Measurements from ENCODE around the gene DBR1. TPM values are rescaled to one million over a fixed set of nuclear protein-coding genes. Genes with fewer than 3 reads are reported as not detected.

The DBR1 gene
- total and polyA plus RNA-seq, 9 of the 15 experiments (the other 6 are each of a cell fraction or from before 2014, with no cell fraction given): 2.7 to 14.1 (median 10.9) TPM

GRCh38 chr3:138195481-138195880 is 20.8 kb upstream of the DBR1 start:
- Histone ChIP-seq H3K36me3 (ENCODE audit: control insufficient read depth, insufficient read depth, low read length) (peaks cover 32% of the 10 kb centered on the region), H3K9ac (ENCODE audit: insufficient read depth in 1 of 2, low read depth in 2 of 2, low read length in 2 of 2) (no peak overlapping the region), H3K79me2 (ENCODE audit: control insufficient read depth, insufficient read depth, low read length) (peaks cover 90% of the 10 kb centered on the region), H3K27me3 (ENCODE audit: control insufficient read depth in 2 of 2, insufficient read depth in 2 of 2, low read length in 2 of 2) (no peaks in the 10 kb centered on the region), H3K4me1 (replicated peaks in 1 of 2; ENCODE audit: control insufficient read depth in 2 of 2, insufficient read depth in 2 of 2, low read length in 2 of 2) (peaks cover 9 to 18% of the 10 kb centered on the region in 2 experiments), H4K20me1 (replicated peaks; ENCODE audit: control insufficient read depth, insufficient read depth, low read length) (peaks cover 12% of the 10 kb centered on the region), H3K9me1 (ENCODE audit: control insufficient read depth, insufficient read depth, low read length) (no peaks in the 10 kb centered on the region), H2AFZ (ENCODE audit: low read depth, low read length) (no peak overlapping the region), H3K9me3 (replicated peaks; ENCODE audit: control insufficient read depth, insufficient read depth, low read depth, low read length) (no peaks in the 10 kb centered on the region), H3K4me3 (no peak overlapping the region), H3K27ac (ENCODE audit: extremely low read depth, low read depth, low read length) (no peak overlapping the region), H3K4me2 (ENCODE audit: insufficient read depth, low read length) (no peak overlapping the region)
- 79% methylated on average over 2 of the region's 2 CpGs for WGBS (ENCODE audit: insufficient coverage, low coverage, missing lambda C conversion rate)
- FAIRE-seq (no peak), DNase-seq (ENCODE audit: extremely low read depth in 1 of 4, low spot score in 3 of 4) (no peak), ATAC-seq (no peak)
- ChIA-PET CTCF (ENCODE audit: low intra/inter-chr PET ratio) (no interaction called here), POLR2A (no interaction called here)
- in situ Hi-C loops (cut with MboI): no loop called here
- no TSS peak for BruUV-seq (replicated peaks)
- TF ChIP-seq SRSF9 (IDR thresholded peaks at IDR 0.05; ENCODE audit: borderline replicate concordance, low read depth, low read length) (no peak), ZNF444 (CRISPR knock-in tag; IDR thresholded peaks at IDR 0.05) (no peak), ZNF436 (CRISPR knock-in tag; IDR thresholded peaks at IDR 0.05) (no peak)
- intact Hi-C loops (cut with micrococcal nuclease): no loop called here

GRCh38 chr3:138188013-138188730 is 13.5 kb upstream of the DBR1 start:
- DNase-seq (ENCODE audit: extremely low read depth in 1 of 4, low spot score in 3 of 4): peak; percentile 12 to 60 (median 34)
- TF ChIP-seq PML (IDR thresholded peaks at IDR 0.05; ENCODE audit: low read length) (no peak), SMARCA4 (IDR thresholded peaks at IDR 0.05) (0 out of 2 replicates have a peak, but pooled peaks have one; percentile 23), ZNF57 (CRISPR knock-in tag; IDR thresholded peaks at IDR 0.05) (no peak), RHOXF2B (CRISPR knock-in tag; conservative IDR thresholded peaks at IDR 0.05) (no peak), SAFB (IDR thresholded peaks at IDR 0.05; ENCODE audit: borderline replicate concordance, low read depth, low read length) (no peak), HDAC6 (IDR thresholded peaks at IDR 0.05; ENCODE audit: low read depth, low read length) (no peak), SREBF1 (IDR thresholded peaks at IDR 0.05; ENCODE audit: borderline replicate concordance, low read depth, low read length) (no peak), E2F4 (CRISPR knock-in tag; IDR thresholded peaks at IDR 0.05; ENCODE audit: low read depth) (no peak), CREM (IDR thresholded peaks at IDR 0.05; ENCODE audit: low read depth) (0 out of 2 replicates have a peak, but pooled peaks have one; percentile 12), BCOR (IDR thresholded peaks at IDR 0.05) (no peak), CBFA2T2 (conservative IDR thresholded peaks at IDR 0.05) (0 out of 2 replicates have a peak, but pooled peaks have one; percentile 7)

More at GRCh38 chr3:138188013-138188730, 13.5 kb upstream of the DBR1 start:
- CTCF ChIA-PET (ENCODE audit: low intra/inter-chr PET ratio): no interaction called here
- Histone ChIP-seq H2AFZ (ENCODE audit: low read depth, low read length) (peak overlapping the region; percentile 92; the same call in 1 of the 2 replicates), H3K79me2 (ENCODE audit: control insufficient read depth, insufficient read depth, low read length) (peaks cover 60% of the 10 kb centered on the region), H3K27ac (ENCODE audit: extremely low read depth, low read depth, low read length) (peak overlapping the region; percentile 97), H3K9ac (ENCODE audit: insufficient read depth in 1 of 2, low read depth in 2 of 2, low read length in 2 of 2) (peak overlapping the region; percentile 92 to 95), H3K9me1 (ENCODE audit: control insufficient read depth, insufficient read depth, low read length) (no peaks in the 10 kb centered on the region), H3K4me3 (peak overlapping the region; percentile 77), H3K9me3 (replicated peaks; ENCODE audit: control insufficient read depth, insufficient read depth, low read depth, low read length) (no peaks in the 10 kb centered on the region), H3K27me3 (ENCODE audit: control insufficient read depth in 2 of 2, insufficient read depth in 2 of 2, low read length in 2 of 2) (no peaks in the 10 kb centered on the region), H4K20me1 (replicated peaks; ENCODE audit: control insufficient read depth, insufficient read depth, low read length) (no peaks in the 10 kb centered on the region; the same call in 1 of the 2 replicates), H3K36me3 (ENCODE audit: control insufficient read depth, insufficient read depth, low read length) (peaks cover 30% of the 10 kb centered on the region), H3K4me2 (ENCODE audit: insufficient read depth, low read length) (peak overlapping the region; percentile 92), H3K4me1 (replicated peaks in 1 of 2; ENCODE audit: control insufficient read depth in 2 of 2, insufficient read depth in 2 of 2, low read length in 2 of 2) (peaks cover 0 to 14% of the 10 kb centered on the region in 2 experiments; a peak in 3 of 5 replicates)
- in situ Hi-C loops (cut with MboI): no loop called here
- WGBS (ENCODE audit: insufficient coverage, low coverage, missing lambda C conversion rate): 0% methylated on average over 12 of the region's 17 CpGs
- ATAC-seq (peak; percentile 70), FAIRE-seq (peak; percentile 75)
- intact Hi-C loops (cut with micrococcal nuclease): loop anchor here (10.0 kb wide), 1 partner anchor 727 kb away; no protein-coding TSS in a partner anchor
- BruUV-seq (replicated peaks): TSS peak; percentile 36
- POLR2A ChIA-PET: interaction anchor here (0.5 to 2.5 kb wide), 3 partner anchors 9 to 113 kb away, joined by 3 to 14 read pairs (median 6); partner anchors contain the start of gene DBR1

Data from K562 (cell line).